VCaP (cell line): ENCODE data around the gene TPP2.

Experiments used
- H3K27ac ChIP-seq: fragments of 450-650 bp; 2 replicates; pipeline ENCODE4 v1.5.1; 2017
- CTCF ChIP-seq: fragments of 450-650 bp; conservative IDR thresholded peaks from 2 replicates; pipeline ENCODE4 v1.5.1; 2017; ENCODE audit warnings: mild to moderate bottlenecking, moderate library complexity

The TPP2 gene

DNA sequence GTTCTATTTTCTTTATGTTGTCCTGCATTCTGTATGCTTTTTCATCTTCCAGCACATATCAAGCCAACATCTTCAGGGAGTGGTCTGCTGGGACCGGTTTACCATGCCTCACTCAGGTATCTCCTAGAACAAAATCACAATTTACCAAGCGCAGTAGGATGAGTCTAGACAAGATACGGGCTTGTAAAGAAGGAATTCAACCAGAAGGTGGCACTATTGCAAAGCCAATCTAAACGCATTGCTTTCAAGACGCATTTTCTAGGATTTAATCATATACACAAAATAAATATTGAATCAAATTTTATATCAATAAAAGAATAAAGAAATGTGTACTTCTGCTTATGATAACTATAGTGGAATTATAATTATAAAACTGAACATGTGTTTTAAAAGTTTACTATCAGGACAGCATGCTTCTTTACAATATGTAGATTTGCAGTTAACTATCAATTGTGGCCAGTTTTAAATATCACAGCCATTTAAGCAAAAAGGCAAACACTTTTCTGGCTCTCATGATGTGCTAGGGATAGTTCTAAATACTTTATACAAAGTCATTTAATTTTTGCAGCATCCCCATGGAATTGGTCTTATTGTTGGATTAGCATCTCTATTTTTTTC lies 16.1 kb upstream of the TPP2 start:
- peak; percentile 87 for TF ChIP-seq CTCF
- no peak overlapping the region for H3K27ac ChIP-seq

DNA sequence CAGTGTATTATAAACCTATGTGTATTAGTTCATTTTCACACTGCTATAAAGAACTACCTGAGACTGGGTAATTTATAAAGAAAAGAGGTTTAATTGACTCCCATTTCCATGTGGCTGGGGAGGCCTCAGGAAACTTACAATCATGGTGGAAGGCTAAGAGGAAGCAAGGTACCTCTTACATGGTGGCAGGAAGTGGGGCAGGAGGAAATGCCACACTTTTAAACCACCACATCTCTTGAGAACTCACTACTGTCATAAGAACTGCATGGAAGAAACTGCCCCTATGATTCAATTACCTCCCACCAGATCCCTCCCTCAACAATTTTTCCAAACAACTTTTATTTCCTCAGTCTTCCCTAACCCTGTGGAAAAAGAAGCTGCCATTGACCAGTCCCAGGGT lies 14.5 kb upstream of the TPP2 start:
- no peak for TF ChIP-seq CTCF
- H3K27ac ChIP-seq, result no peak overlapping the region

GRCh38 chr13:102584434-102584833 lies 12.4 kb upstream of the TPP2 start:
- TF ChIP-seq CTCF, result no peak
- H3K27ac ChIP-seq, result no peak overlapping the region

GRCh38 chr13:102586615-102587014 lies 10.2 kb upstream of the TPP2 start:
- no peak for TF ChIP-seq CTCF
- no peak overlapping the region for H3K27ac ChIP-seq

- TF ChIP-seq CTCF, result no peak
- no peak overlapping the region for H3K27ac ChIP-seq
Observed at GRCh38 chr13:102587916-102588315, 8.9 kb upstream of the TPP2 start.

DNA sequence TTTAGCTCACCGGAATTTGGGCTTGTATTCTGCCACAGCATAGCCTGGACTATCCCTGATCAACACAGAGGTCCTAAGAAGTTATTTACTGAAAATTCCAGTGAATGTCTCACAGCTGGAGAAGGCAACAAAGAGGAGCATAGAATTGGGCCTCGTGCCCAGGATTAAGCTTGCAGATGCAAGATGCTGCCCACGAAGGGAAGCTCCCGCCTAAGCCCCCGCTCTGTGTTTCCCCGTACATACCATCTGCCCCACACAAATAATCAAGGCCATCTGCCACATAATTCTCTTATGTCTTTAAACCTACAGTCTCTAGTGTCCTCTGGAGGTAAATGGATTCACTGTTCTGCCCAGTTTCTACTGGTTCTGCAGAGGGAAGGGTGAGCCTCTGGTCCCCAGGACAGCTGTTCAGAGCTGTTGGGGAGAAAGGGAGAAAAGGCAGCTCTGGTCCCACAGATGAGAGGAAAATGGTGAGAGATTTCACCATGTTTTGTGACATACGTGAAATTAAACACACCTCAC lies 7.4 kb upstream of the TPP2 start:
- H3K27ac ChIP-seq, result no peak overlapping the region
- TF ChIP-seq CTCF, result no peak

DNA sequence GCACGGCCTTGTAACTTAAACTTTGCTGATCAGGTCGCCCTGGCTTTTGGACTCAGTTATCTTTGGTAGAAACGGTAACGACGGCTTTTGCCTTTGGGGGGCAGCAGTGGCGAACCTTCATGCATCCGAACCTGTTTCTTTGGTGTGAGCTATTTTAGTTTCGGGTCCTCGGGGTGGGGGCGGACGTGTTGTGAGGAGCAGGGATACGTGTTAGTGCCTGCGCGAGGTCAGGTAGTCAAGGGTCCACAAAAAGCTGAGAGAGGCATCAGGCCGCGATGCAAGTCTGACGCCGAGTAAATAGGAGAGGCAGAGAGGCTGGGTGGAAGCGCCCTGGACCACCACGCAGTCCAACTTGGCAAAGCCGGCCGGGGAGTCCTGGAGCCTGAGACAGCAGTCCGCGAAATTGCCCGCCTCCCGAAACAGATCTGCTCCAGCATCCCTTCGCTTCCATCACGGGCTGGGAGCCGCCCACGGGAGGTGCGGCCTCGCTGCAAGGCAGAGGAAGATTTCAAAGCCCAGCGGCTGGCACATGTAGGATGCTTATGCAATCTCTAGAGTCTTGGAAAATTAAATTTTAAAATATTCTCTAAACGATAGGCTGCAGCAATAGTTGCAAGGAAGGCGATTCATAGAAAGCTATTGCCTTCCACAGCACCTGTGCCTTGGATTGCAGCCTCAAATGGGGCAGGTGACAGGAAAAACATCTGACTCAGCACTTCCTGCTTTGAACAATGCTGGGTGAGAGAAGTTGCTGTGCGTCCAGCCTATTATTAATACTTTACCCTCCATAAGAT lies 4.6 kb upstream of the TPP2 start:
- TF ChIP-seq CTCF, result peak; percentile 85
- H3K27ac ChIP-seq, result peak overlapping the region; percentile 82
